HAP-1 (cell line): ENCODE measurements around the gene HYI.
"Not testable (repeated sequence)": the region's sequence is repeated elsewhere in the genome, so short reads cannot be mapped to it uniquely, and the experiment has no call there.

Source experiments
- DNase-seq, 2 experiments: peaks; one replicate each; pipeline ENCODE4 v3.0.0-alpha.2; 2016 to 2020; ENCODE audit warnings: low spot score in 2 of 2
- H3K27me3 ChIP-seq: fragments of 250-450 bp; sonication (Bioruptor Pico); 2 replicates; pipeline ENCODE4 v1.5.1; 2020; ENCODE audit warnings: low read depth, mild to moderate bottlenecking, moderate library complexity
- H3K36me3 ChIP-seq: fragments of 250-450 bp; sonication (Bioruptor Pico); replicated peaks from 2 replicates; pipeline ENCODE4 v1.5.1; 2020; ENCODE audit warnings: mild to moderate bottlenecking
- H3K4me1 ChIP-seq: fragments of 250-450 bp; sonication (Bioruptor Pico); 2 replicates; pipeline ENCODE4 v1.5.1; 2020; ENCODE audit warnings: mild to moderate bottlenecking
- H3K4me3 ChIP-seq: fragments of 250-450 bp; sonication (Bioruptor Pico); 2 replicates; pipeline ENCODE4 v1.5.1; 2020; ENCODE audit warnings: mild to moderate bottlenecking, moderate library complexity
- H3K9me3 ChIP-seq: fragments of 250-450 bp; sonication (Bioruptor Pico); 2 replicates; pipeline ENCODE4 v1.5.1; 2020; ENCODE audit warnings: mild to moderate bottlenecking, moderate library complexity
- in situ Hi-C: fragments of 300-500 bp; cut with MboI; formaldehyde crosslinking; loops from 3 replicates; pipeline ENCODE4 v1.14.3; 2020; ENCODE audit warnings: low sequenced_read_pairs, inconsistent platforms, mixed read lengths

Gene HYI

GRCh38 chr1:43453442-43454269 lies at the start of gene HYI:
Gene HYI, minus strand, starts transcription at chr1:43453931. Its CDS starts 138 bp downstream, at chr1:43453793.
- no peak within 1 kb of the TSS for H3K4me3 ChIP-seq
- in situ Hi-C loops, result no loop called here
- DNase-seq, result no peak

GRCh38 chr1:43501806-43502205 lies 48.1 kb upstream of the HYI start:
- H3K4me1 ChIP-seq, H3K4me3 ChIP-seq, in situ Hi-C loops, H3K9me3 ChIP-seq, H3K36me3 ChIP-seq, H3K27me3 ChIP-seq, DNase-seq: not testable (repeated sequence)

More at GRCh38 chr1:43453442-43454269, at the start of gene HYI:
- H3K4me1 ChIP-seq, result no peaks in the 10 kb centered on the region
- H3K9me3 ChIP-seq, result no peaks in the 10 kb centered on the region
- peaks cover 6% of the 10 kb centered on the region for H3K27me3 ChIP-seq
- peaks cover 18% of the 10 kb centered on the region for H3K36me3 ChIP-seq

- H3K27me3 ChIP-seq, result peaks cover 3% of the 10 kb centered on the region; the same call in 1 of the 2 replicates
- no peaks in the 10 kb centered on the region for H3K4me1 ChIP-seq
- in situ Hi-C loops, result no loop called here
- no peak overlapping the region for H3K4me3 ChIP-seq
- H3K9me3 ChIP-seq, result no peaks in the 10 kb centered on the region
- DNase-seq, result no peak
- no peaks in the 10 kb centered on the region for H3K36me3 ChIP-seq
Observed at GRCh38 chr1:43499898-43500297, 46.2 kb upstream of the HYI start.

GRCh38 chr1:43495204-43495603 lies 41.5 kb upstream of the HYI start:
- H3K9me3 ChIP-seq, result no peaks in the 10 kb centered on the region
- no peaks in the 10 kb centered on the region for H3K36me3 ChIP-seq
- no peak overlapping the region for H3K4me3 ChIP-seq
- peaks cover 3% of the 10 kb centered on the region; the same call in 1 of the 2 replicates for H3K27me3 ChIP-seq
- no peak for DNase-seq
- in situ Hi-C loops, result no loop called here
- H3K4me1 ChIP-seq, result no peaks in the 10 kb centered on the region

GRCh38 chr1:43493661-43494450 lies 40.1 kb upstream of the HYI start:
- Histone ChIP-seq H3K4me3 (no peak overlapping the region), H3K36me3 (no peaks in the 10 kb centered on the region), H3K9me3 (no peaks in the 10 kb centered on the region), H3K4me1 (no peaks in the 10 kb centered on the region), H3K27me3 (peaks cover 3% of the 10 kb centered on the region; the same call in 1 of the 2 replicates)
- no peak for DNase-seq
- in situ Hi-C loops, result no loop called here

- Histone ChIP-seq H3K4me3 (no peak overlapping the region), H3K4me1 (no peaks in the 10 kb centered on the region), H3K36me3 (no peaks in the 10 kb centered on the region), H3K9me3 (no peaks in the 10 kb centered on the region), H3K27me3 (peaks cover 3% of the 10 kb centered on the region; the same call in 1 of the 2 replicates)
- in situ Hi-C loops, result no loop called here
- no peak for DNase-seq
Observed at GRCh38 chr1:43492826-43493225, 39.1 kb upstream of the HYI start.

- H3K9me3 ChIP-seq, result no peaks in the 10 kb centered on the region
- no peaks in the 10 kb centered on the region for H3K36me3 ChIP-seq
- in situ Hi-C loops, result no loop called here
- H3K4me3 ChIP-seq, result no peak overlapping the region
- DNase-seq, result no peak
- no peaks in the 10 kb centered on the region for H3K4me1 ChIP-seq
- peaks cover 3% of the 10 kb centered on the region; the same call in 1 of the 2 replicates for H3K27me3 ChIP-seq
Observed at GRCh38 chr1:43491061-43491460, 37.3 kb upstream of the HYI start.

- DNase-seq, result no peak
- Histone ChIP-seq H3K9me3 (no peaks in the 10 kb centered on the region), H3K36me3 (no peaks in the 10 kb centered on the region), H3K4me1 (no peaks in the 10 kb centered on the region), H3K27me3 (no peaks in the 10 kb centered on the region), H3K4me3 (no peak overlapping the region)
- in situ Hi-C loops, result no loop called here
Observed at GRCh38 chr1:43488165-43488564, 34.4 kb upstream of the HYI start.

GRCh38 chr1:43484367-43484766 lies 30.6 kb upstream of the HYI start:
- in situ Hi-C loops, result no loop called here
- H3K36me3 ChIP-seq, result no peaks in the 10 kb centered on the region
- no peak for DNase-seq
- no peaks in the 10 kb centered on the region for H3K4me1 ChIP-seq
- H3K4me3 ChIP-seq, result no peak overlapping the region
- no peaks in the 10 kb centered on the region for H3K27me3 ChIP-seq
- no peaks in the 10 kb centered on the region for H3K9me3 ChIP-seq

GRCh38 chr1:43482215-43482614 lies 28.5 kb upstream of the HYI start:
- H3K27me3 ChIP-seq, result no peaks in the 10 kb centered on the region
- H3K4me3 ChIP-seq, result no peak overlapping the region
- no peak for DNase-seq
- H3K9me3 ChIP-seq, result no peaks in the 10 kb centered on the region
- H3K36me3 ChIP-seq, result no peaks in the 10 kb centered on the region
- in situ Hi-C loops, result no loop called here
- H3K4me1 ChIP-seq, result no peaks in the 10 kb centered on the region

GRCh38 chr1:43481491-43481890 lies 27.8 kb upstream of the HYI start:
- H3K9me3 ChIP-seq, result no peaks in the 10 kb centered on the region

GRCh38 chr1:43479414-43479813 lies 25.7 kb upstream of the HYI start:
- in situ Hi-C loops, result no loop called here
- H3K27me3 ChIP-seq, result no peaks in the 10 kb centered on the region
- H3K4me1 ChIP-seq, result no peaks in the 10 kb centered on the region
- no peak for DNase-seq
- H3K9me3 ChIP-seq, result no peaks in the 10 kb centered on the region
- H3K4me3 ChIP-seq, result no peak overlapping the region
- no peaks in the 10 kb centered on the region for H3K36me3 ChIP-seq

More at GRCh38 chr1:43481491-43481890, 27.8 kb upstream of the HYI start:
- in situ Hi-C loops, result no loop called here
- Histone ChIP-seq H3K36me3 (no peaks in the 10 kb centered on the region), H3K4me3 (no peak overlapping the region), H3K4me1 (no peaks in the 10 kb centered on the region), H3K27me3 (no peaks in the 10 kb centered on the region)
- no peak for DNase-seq

GRCh38 chr1:43477716-43478115 lies 24.0 kb upstream of the HYI start:
- Histone ChIP-seq H3K4me3 (no peak overlapping the region), H3K4me1 (no peaks in the 10 kb centered on the region), H3K9me3 (no peaks in the 10 kb centered on the region), H3K36me3 (no peaks in the 10 kb centered on the region), H3K27me3 (no peaks in the 10 kb centered on the region)
- no peak for DNase-seq
- in situ Hi-C loops, result no loop called here
